Measurements from ENCODE around the gene ARID5A.
"Not testable (repeated sequence)": the region's sequence is repeated elsewhere in the genome, so short reads cannot be mapped to it uniquely, and the experiment has no call there.

The ARID5A gene

GRCh38 chr2:96536445-96537065 is at the start of gene ARID5A:
TSS of gene ARID5A (plus strand) at chr2:96536752. CDS start at chr2:96536827, 75 bp downstream.
- peak; percentile 65 for DNase-seq (ENCODE audit: low read depth)

- DNase-seq (ENCODE audit: low read depth): no peak
Observed at GRCh38 chr2:96489261-96489660, 47.3 kb upstream of the ARID5A start.

GRCh38 chr2:96489663-96490062 is 46.9 kb upstream of the ARID5A start:
- no peak for DNase-seq (ENCODE audit: low read depth)

GRCh38 chr2:96491860-96492497 is 44.6 kb upstream of the ARID5A start:
- no peak for DNase-seq (ENCODE audit: low read depth)

- no peak for DNase-seq (ENCODE audit: low read depth)
Observed at GRCh38 chr2:96493072-96493471, 43.5 kb upstream of the ARID5A start.

- no peak for DNase-seq (ENCODE audit: low read depth)
Observed at GRCh38 chr2:96494188-96494587, 42.4 kb upstream of the ARID5A start.

GRCh38 chr2:96495982-96496629 is 40.4 kb upstream of the ARID5A start:
- DNase-seq (ENCODE audit: low read depth): no peak

- peak; percentile 58 for DNase-seq (ENCODE audit: low read depth)
Observed at GRCh38 chr2:96498021-96498431, 38.5 kb upstream of the ARID5A start.

- DNase-seq (ENCODE audit: low read depth): not testable (repeated sequence)
Observed at GRCh38 chr2:96498611-96499010, 37.9 kb upstream of the ARID5A start.

- DNase-seq (ENCODE audit: low read depth): no peak
Observed at GRCh38 chr2:96499061-96499960, 37.2 kb upstream of the ARID5A start.

- DNase-seq (ENCODE audit: low read depth): no peak
Observed at GRCh38 chr2:96500385-96501066, 36.0 kb upstream of the ARID5A start.

GRCh38 chr2:96501471-96501874 is 35.1 kb upstream of the ARID5A start:
- DNase-seq (ENCODE audit: low read depth): no peak

GRCh38 chr2:96501886-96502810 is 34.4 kb upstream of the ARID5A start:
- no peak for DNase-seq (ENCODE audit: low read depth)

- no peak for DNase-seq (ENCODE audit: low read depth)
Observed at GRCh38 chr2:96502891-96503636, 33.5 kb upstream of the ARID5A start.

- DNase-seq (ENCODE audit: low read depth): no peak
Observed at GRCh38 chr2:96503637-96504243, 32.8 kb upstream of the ARID5A start.

GRCh38 chr2:96505231-96505889 is 31.2 kb upstream of the ARID5A start, which contains the start of gene NEURL3:
TSS of gene NEURL3 (minus strand) at chr2:96505357. CDS start at chr2:96505286, 71 bp downstream.
- no peak for DNase-seq (ENCODE audit: low read depth)

GRCh38 chr2:96506016-96506906 is 30.3 kb upstream of the ARID5A start:
- no peak for DNase-seq (ENCODE audit: low read depth)

- DNase-seq (ENCODE audit: low read depth): no peak
Observed at GRCh38 chr2:96506907-96507240, 29.7 kb upstream of the ARID5A start.

Data from CMK (cell line).